ENCODE results near the gene TMEM106C. TPM values are rescaled to one million over a fixed set of nuclear protein-coding genes. Genes with fewer than 3 reads are reported as not detected.

The TMEM106C gene
- total RNA-seq, 2 experiments from 2014 or later: 148 to 158 TPM

DNA sequence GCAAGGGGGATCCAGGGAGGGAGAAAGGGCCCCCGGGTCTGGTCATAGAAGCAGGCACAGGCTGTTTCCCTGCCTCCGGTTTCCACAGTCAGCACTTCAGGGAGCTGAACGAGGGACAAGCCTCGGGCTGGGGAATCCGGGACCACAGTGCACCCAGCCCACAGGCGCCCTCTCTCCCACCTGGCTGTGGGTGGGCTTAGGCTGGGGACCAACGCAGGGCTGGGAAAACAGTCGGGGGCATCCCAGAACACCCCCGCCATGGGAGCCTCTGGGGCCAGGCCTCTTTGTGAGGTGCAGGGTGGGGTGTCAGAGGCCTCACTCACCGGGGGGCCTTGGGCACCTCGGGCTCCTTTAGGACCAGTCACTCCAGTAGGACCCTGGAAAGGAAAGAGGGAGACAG, 16.3 kb downstream of the TMEM106C start:
- Mint-ChIP-seq H3K4me1 (ENCODE audit: low read depth) (no peaks in the 10 kb centered on the region), H3K27me3 (peaks cover 2% of the 10 kb centered on the region), H3K4me3 (no peak overlapping the region), H3K36me3 (ENCODE audit: low read depth) (no peaks in the 10 kb centered on the region), H3K27ac (no peak overlapping the region), H3K9me3 (no peaks in the 10 kb centered on the region)
- ATAC-seq: no peak
- ChIA-PET POLR2A (no interaction called here), CTCF (interaction anchor here (0.6 to 1.6 kb wide), 4 partner anchors 13 to 261 kb away, joined by 3 to 5 read pairs (median 4); partner anchors contain the start of gene TMEM106C)
- TF ChIP-seq, protein P1, sequence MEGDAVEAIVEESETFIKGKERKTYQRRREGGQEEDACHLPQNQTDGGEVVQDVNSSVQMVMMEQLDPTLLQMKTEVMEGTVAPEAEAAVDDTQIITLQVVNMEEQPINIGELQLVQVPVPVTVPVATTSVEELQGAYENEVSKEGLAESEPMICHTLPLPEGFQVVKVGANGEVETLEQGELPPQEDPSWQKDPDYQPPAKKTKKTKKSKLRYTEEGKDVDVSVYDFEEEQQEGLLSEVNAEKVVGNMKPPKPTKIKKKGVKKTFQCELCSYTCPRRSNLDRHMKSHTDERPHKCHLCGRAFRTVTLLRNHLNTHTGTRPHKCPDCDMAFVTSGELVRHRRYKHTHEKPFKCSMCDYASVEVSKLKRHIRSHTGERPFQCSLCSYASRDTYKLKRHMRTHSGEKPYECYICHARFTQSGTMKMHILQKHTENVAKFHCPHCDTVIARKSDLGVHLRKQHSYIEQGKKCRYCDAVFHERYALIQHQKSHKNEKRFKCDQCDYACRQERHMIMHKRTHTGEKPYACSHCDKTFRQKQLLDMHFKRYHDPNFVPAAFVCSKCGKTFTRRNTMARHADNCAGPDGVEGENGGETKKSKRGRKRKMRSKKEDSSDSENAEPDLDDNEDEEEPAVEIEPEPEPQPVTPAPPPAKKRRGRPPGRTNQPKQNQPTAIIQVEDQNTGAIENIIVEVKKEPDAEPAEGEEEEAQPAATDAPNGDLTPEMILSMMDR (IDR thresholded peaks at IDR 0.05): no peak
- intact Hi-C loops (cut with micrococcal nuclease): no loop called here
- DNase-seq: no peak

DNA sequence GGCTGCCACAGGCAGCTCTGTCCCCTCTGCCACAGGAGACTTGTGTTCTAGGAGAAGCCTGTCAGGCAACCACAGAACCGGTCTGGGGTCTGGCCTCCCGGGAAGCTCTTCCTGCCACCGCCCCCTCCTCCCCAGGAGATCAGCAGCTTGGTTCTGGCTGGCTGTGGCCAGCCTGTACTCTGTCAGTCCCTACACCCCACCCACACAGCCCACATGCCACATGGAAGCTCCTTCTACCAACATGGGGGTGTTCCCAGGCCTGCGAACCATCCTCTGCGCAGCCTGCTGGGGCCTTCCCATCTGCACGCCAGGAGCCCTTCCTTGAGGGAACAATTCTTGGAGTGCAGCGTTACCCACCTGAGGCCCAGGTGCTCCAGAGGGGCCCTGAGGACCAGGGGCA, 16.8 kb downstream of the TMEM106C start:
- intact Hi-C loops (cut with micrococcal nuclease): no loop called here
- no peak for ATAC-seq
- ChIA-PET POLR2A (no interaction called here), CTCF (interaction anchor here (0.6 to 1.6 kb wide), 3 partner anchors 14 to 262 kb away, joined by 3 to 5 read pairs (median 4); partner anchors contain the start of gene TMEM106C)
- no peak overlapping the region for H3K27ac Mint-ChIP-seq
- H3K9me3 Mint-ChIP-seq: no peaks in the 10 kb centered on the region
- H3K4me1 Mint-ChIP-seq (ENCODE audit: low read depth): no peaks in the 10 kb centered on the region
- TF ChIP-seq, protein P1 (IDR thresholded peaks at IDR 0.05): no peak
- no peak overlapping the region for H3K4me3 Mint-ChIP-seq
- DNase-seq: no peak
- H3K36me3 Mint-ChIP-seq (ENCODE audit: low read depth): no peaks in the 10 kb centered on the region
- H3K27me3 Mint-ChIP-seq: peaks cover 2% of the 10 kb centered on the region

DNA sequence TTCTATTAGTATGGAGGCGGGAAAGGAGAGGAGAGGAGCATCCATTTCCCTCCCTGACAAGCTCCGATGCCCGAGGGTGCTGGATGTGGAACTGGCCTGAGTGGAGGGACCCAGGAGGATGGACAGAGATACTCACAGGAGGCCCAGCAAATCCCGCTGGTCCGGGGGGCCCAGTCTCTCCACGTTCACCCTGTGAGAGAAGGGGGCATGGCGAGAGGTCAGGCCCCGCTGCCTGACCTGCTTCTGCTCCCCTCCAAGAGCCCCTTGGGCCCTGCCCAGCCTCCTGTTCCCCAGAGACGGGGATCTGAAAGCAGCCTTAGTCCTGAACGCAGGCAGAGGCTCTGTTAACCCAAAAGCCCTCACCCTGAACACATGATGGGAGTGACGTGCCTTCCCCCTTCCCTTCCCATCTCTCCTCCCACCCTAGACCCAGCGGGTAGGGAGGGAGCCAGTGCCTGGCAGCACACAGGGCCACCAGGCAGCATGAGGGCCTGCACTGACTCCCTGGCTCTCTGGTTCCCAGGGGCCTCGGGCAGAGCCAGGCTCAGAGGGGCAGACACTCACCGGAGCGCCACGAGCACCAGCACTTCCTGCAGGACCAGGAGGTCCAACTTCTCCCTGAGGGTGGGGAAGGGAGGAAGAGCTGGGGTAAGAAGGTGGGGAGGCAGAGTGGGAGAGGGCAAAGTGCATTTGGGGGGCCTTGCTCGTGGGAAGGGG, 17.5 kb downstream of the TMEM106C start:
- no peaks in the 10 kb centered on the region for H3K36me3 Mint-ChIP-seq (ENCODE audit: low read depth)
- TF ChIP-seq, protein P1 (IDR thresholded peaks at IDR 0.05): no peak
- no peaks in the 10 kb centered on the region for H3K4me1 Mint-ChIP-seq (ENCODE audit: low read depth)
- CTCF ChIA-PET: interaction anchor here (1.5 to 1.6 kb wide), 2 partner anchors 14 to 18 kb away, joined by 4 to 5 read pairs; partner anchors contain the start of gene TMEM106C
- intact Hi-C loops (cut with micrococcal nuclease): no loop called here
- H3K27me3 Mint-ChIP-seq: peaks cover 2% of the 10 kb centered on the region
- no peaks in the 10 kb centered on the region for H3K9me3 Mint-ChIP-seq
- no peak overlapping the region for H3K4me3 Mint-ChIP-seq
- POLR2A ChIA-PET: no interaction called here
- ATAC-seq (no peak), DNase-seq (no peak)
- H3K27ac Mint-ChIP-seq: no peak overlapping the region

DNA sequence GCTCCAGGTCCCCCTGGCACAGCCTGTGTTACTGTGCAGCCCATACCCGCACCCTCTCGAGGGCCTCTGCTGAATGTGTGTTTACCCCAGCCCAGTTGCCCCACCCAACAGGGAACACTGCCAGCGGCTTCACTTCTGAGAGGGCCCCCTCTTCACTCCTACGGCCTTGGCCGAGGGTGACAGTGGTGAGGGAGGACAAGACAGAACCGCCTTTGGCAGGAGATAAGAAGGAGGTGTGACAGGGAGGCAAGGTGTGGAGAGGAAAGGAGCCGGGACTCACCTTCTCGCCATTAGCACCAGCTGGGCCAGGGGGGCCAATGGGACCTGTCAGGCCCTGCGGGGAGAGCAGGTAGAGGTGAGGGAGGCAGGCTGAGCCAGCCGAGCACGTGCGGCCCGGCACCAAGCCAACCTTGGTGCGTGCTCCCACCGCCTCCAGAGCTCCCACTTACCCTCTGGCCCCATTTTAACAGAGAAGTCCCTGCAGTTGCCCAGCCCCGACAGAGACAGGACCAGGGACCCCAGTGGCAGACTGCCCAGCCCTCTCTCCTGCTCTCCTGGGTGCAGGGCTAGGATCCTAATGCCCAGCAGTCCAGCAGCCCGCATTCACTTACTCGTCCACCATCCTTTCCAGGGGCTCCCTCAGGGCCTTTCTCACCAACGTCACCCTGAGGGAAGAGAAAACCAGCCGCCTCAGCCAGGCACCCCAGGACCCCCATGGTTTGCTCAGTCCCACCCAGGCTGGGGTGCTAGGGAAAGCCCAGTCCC, 18.3 kb downstream of the TMEM106C start:
- Mint-ChIP-seq H3K36me3 (ENCODE audit: low read depth) (no peaks in the 10 kb centered on the region), H3K4me3 (no peak overlapping the region), H3K27ac (no peak overlapping the region), H3K4me1 (ENCODE audit: low read depth) (no peaks in the 10 kb centered on the region), H3K9me3 (no peaks in the 10 kb centered on the region), H3K27me3 (peaks cover 2% of the 10 kb centered on the region)
- no peak for ATAC-seq
- no peak for DNase-seq
- CTCF ChIA-PET: interaction anchor here (1.2 kb wide), 1 partner anchor 18 kb away, joined by 5 read pairs; the partner anchor contains the start of gene TMEM106C
- intact Hi-C loops (cut with micrococcal nuclease): no loop called here
- POLR2A ChIA-PET: no interaction called here
- TF ChIP-seq, protein P1 (IDR thresholded peaks at IDR 0.05): no peak

DNA sequence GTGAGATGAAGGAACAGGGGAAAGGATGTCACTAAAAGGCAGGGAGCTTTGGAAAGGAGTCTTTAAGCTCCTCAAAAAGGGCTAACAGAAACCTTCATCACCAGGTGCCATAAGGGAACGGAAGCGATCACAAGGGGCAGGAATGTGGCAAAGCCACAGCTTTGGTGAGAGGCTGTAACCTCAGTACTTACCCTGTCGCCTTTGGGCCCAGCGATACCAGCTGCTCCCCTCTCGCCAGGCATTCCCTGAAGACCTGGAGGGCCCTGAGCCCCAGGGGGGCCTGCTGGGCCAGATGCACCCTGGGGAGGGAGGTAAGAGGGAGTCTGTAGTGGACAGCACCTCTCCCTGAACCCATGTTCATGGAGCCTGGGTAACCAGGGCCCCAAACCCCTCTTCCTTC, 18.9 kb downstream of the TMEM106C start:
- no peak for DNase-seq
- intact Hi-C loops (cut with micrococcal nuclease): no loop called here
- Mint-ChIP-seq H3K4me1 (ENCODE audit: low read depth) (no peaks in the 10 kb centered on the region), H3K27ac (no peak overlapping the region), H3K9me3 (no peaks in the 10 kb centered on the region), H3K27me3 (peaks cover 4% of the 10 kb centered on the region), H3K4me3 (no peak overlapping the region), H3K36me3 (ENCODE audit: low read depth) (no peaks in the 10 kb centered on the region)
- ChIA-PET POLR2A (no interaction called here), CTCF (interaction anchor here (1.2 kb wide), 1 partner anchor 19 kb away, joined by 5 read pairs; the partner anchor contains the start of gene TMEM106C)
- TF ChIP-seq, protein P1 (IDR thresholded peaks at IDR 0.05): no peak
- ATAC-seq: no peak
